Colonic mucosa (tissue), 2 donors: Measurements from ENCODE around the gene NEK3. TPM values are rescaled to one million over a fixed set of nuclear protein-coding genes. Genes with fewer than 3 reads are reported as not detected.

Experiments
- total RNA-seq, 2 donors: library from RNA; stranded (reverse); fragmentation: NEBNext Ultra II Directional in 1 of 2; extraction: Animal tissue kit (Norgen Biotek cat#: 25700) in 1 of 2; gene quantifications; one replicate each; pipeline ENCODE4 v1.2.1, GENCODE V29; 2021
- donor health status: DM: no; HTN: no; CAD: no.
- donor health status: DM: no; HTN: no; CAD: no.

NEK3 gene
- total RNA-seq, 2 donors from 2014 or later = 27.8 to 35.8 TPM

Other genes with a start within 250 kb of the NEK3 start
- gene ATP7B, start 148.1 kb downstream of the NEK3 start, total RNA-seq = 10 to 100 TPM; 14.0 to 18.8 TPM
- gene ALG11, start 147.2 kb downstream of the NEK3 start, total RNA-seq = 10 to 100 TPM; 32.4 to 45.0 TPM
- 10 to 100 TPM; 16.3 to 18.8 TPM for gene UTP14C, start 134.9 kb downstream of the NEK3 start, total RNA-seq
- gene NEK5, start 30.5 kb downstream of the NEK3 start, total RNA-seq = under 1 TPM; 0.24 to 0.25 TPM
- gene THSD1, start 246.6 kb upstream of the NEK3 start, total RNA-seq = 1 to 10 TPM in 1 of 2 donors, under 1 TPM in 1; 0.79 to 1.8 TPM